HL-60 (cell line): ENCODE data around the gene PRG3.

Experiments
- DNase-seq, 2 experiments: peaks; one replicate each; pipeline ENCODE4 v3.0.0-alpha.2; 2010 to 2020; ENCODE audit warnings: low read depth in 1 of 2, low spot score in 1 of 2
- H3K27ac ChIP-seq: fragments of 250-450 bp; sonication (Bioruptor Pico); replicated peaks from 2 replicates; pipeline ENCODE4 v1.5.1; 2020; ENCODE audit warnings: mild to moderate bottlenecking, moderate library complexity
- H3K27me3 ChIP-seq: fragments of 250-450 bp; sonication (Bioruptor Pico); 2 replicates; pipeline ENCODE4 v1.5.1; 2021; ENCODE audit warnings: mild to moderate bottlenecking, moderate library complexity; ENCODE audit not compliant: insufficient read depth, poor library complexity, severe bottlenecking
- H3K4me3 ChIP-seq: replicated peaks from 2 replicates; pipeline ENCODE4 v1.5.1; 2011; ENCODE audit warnings: mild to moderate bottlenecking, control low read depth, low read length; ENCODE audit not compliant: insufficient read depth
- CTCF ChIP-seq: IDR thresholded peaks from one replicate; pipeline ENCODE4 v1.5.1; 2011; ENCODE audit warnings: low read length, control low read depth, inconsistent platforms; ENCODE audit not compliant: insufficient read depth
- GABPA ChIP-seq: IDR thresholded peaks from 2 replicates; pipeline ENCODE4 v1.6.1; 2012; ENCODE audit warnings: low read depth
- POLR2AphosphoS5 ChIP-seq: IDR thresholded peaks from 2 replicates; pipeline ENCODE4 v1.6.1; 2012; ENCODE audit warnings: low read depth
- REST ChIP-seq: IDR thresholded peaks from 2 replicates; pipeline ENCODE4 v1.6.1; 2012; ENCODE audit warnings: low read depth; ENCODE audit not compliant: insufficient replicate concordance
- SPI1 ChIP-seq: IDR thresholded peaks from 2 replicates; pipeline ENCODE4 v1.6.1; 2012; ENCODE audit warnings: low read depth, mild to moderate bottlenecking, borderline replicate concordance

PRG3 gene

GRCh38 chr11:57336111-57336666 lies 44.8 kb downstream of the PRG3 start:
- no peaks in the 10 kb centered on the region for H3K27me3 ChIP-seq
- TF ChIP-seq POLR2AphosphoS5 (0 out of 2 replicates have a peak, but pooled peaks have one; percentile 5), SPI1 (no peak)
- H3K27ac ChIP-seq, result peak overlapping the region; percentile 93
- H3K4me3 ChIP-seq, result peak overlapping the region; percentile 87
- peak in 1 of 2 experiments; percentile 37 for DNase-seq

- TF ChIP-seq GABPA (peak; percentile 77), CTCF (no peak), SPI1 (no peak), REST (no peak), POLR2AphosphoS5 (peak; percentile 36; the same call in 1 of the 2 replicates)
- H3K27me3 ChIP-seq, result no peaks in the 10 kb centered on the region
- DNase-seq, result peak; percentile 81 to 93
- H3K4me3 ChIP-seq, result peak within 1 kb of the TSS; percentile 87
- H3K27ac ChIP-seq, result peak within 1 kb of the TSS; percentile 93
Observed at GRCh38 chr11:57335343-57336110, 45.4 kb downstream of the PRG3 start, which contains the start of gene SSRP1. TSS of gene SSRP1 (minus strand) at chr11:57335892. CDS start at chr11:57335121, 771 bp downstream.

- peak overlapping the region; percentile 87 for H3K4me3 ChIP-seq
- peak overlapping the region; percentile 93 for H3K27ac ChIP-seq
- TF ChIP-seq REST, result no peak
- TF ChIP-seq GABPA, result no peak
- TF ChIP-seq SPI1, result no peak
- no peaks in the 10 kb centered on the region for H3K27me3 ChIP-seq
- DNase-seq, result no peak
Observed at GRCh38 chr11:57335023-57335342, 46.0 kb downstream of the PRG3 start.

- no peaks in the 10 kb centered on the region for H3K27me3 ChIP-seq
- no peak for DNase-seq
- TF ChIP-seq POLR2AphosphoS5 (no peak), SPI1 (no peak), CTCF (no peak), GABPA (no peak), REST (no peak)
- H3K27ac ChIP-seq, result no peak overlapping the region
- no peak overlapping the region for H3K4me3 ChIP-seq
Observed at GRCh38 chr11:57332694-57333440, 48.1 kb downstream of the PRG3 start.
